GM23248 (cell line): ENCODE results near the gene DNM1.

Experiments used
- EZH2 ChIP-seq: fragments of 200-600 bp; sonication (generic); IDR thresholded peaks from 2 replicates; pipeline ENCODE4 v1.6.1; 2018; ENCODE audit warnings: antibody characterized with exemption, mild to moderate bottlenecking; ENCODE audit not compliant: insufficient read depth, poor library complexity, severe bottlenecking
- EZH2phosphoT487 ChIP-seq: fragments of 200-600 bp; sonication (generic); IDR thresholded peaks from 2 replicates; pipeline ENCODE4 v1.6.1; 2018; ENCODE audit warnings: antibody characterized with exemption, moderate library complexity, mild to moderate bottlenecking, low read depth; ENCODE audit not compliant: insufficient read depth

DNA sequence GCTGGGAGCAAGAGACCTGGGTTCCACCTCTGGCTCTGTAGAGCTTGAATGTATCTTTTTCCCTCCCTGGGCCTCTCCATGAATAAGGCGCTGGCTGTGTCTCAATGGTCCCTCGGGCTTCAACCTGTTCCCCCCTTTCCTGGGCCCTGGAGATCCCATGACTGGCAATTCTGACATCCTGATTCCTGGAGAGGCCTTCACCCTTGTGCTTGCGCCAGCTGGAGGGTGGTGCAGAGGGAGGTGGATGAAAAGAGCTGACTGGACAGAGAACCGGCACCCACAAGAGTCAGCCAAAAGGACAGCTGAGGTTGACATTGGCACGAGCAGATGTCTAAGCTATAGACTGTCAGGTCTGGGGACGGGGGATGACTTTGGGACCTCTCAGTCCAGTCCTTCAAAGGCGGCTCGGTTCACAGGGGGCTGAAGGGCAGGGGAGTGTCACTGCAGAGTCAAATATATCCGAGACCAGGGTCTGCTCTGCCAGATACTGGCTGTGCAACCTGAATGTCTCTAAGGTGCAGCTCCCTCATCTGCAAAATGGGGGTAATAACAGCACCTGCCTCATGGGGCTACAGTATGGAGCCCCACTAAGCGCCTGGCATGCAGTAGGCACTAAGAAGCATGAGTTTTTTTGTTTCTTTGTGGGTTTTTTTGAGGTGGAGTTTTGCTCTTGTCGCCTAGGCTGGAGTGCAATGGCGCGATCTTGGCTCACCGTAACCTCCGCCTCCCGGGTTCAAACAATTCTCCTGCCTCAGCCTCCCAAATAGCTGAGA is 13.8 kb downstream of the DNM1 start:
- TF ChIP-seq EZH2phosphoT487: no peak
- TF ChIP-seq EZH2: no peak
